ENCODE data around the gene PPP1R26.
"Not testable (repeated sequence)": the region's sequence is repeated elsewhere in the genome, so short reads cannot be mapped to it uniquely, and the experiment has no call there.

PPP1R26 gene

GRCh38 chr9:135479469-135480052, at the start of gene PPP1R26:
TSS of gene PPP1R26 (plus strand) at chr9:135479782. CDS start at chr9:135484511, 4,729 bp downstream.
- peak; percentile 41 for DNase-seq

- DNase-seq = no peak
Measured at GRCh38 chr9:135437259-135437658, 42.3 kb upstream of the PPP1R26 start.

- DNase-seq = not testable (repeated sequence)
Measured at GRCh38 chr9:135437696-135438095, 41.9 kb upstream of the PPP1R26 start.

- DNase-seq = not testable (repeated sequence)
Measured at GRCh38 chr9:135438581-135439232, 40.9 kb upstream of the PPP1R26 start.

- DNase-seq = not testable (repeated sequence)
Measured at GRCh38 chr9:135439514-135439913, 40.1 kb upstream of the PPP1R26 start.

GRCh38 chr9:135439916-135440315, 39.7 kb upstream of the PPP1R26 start:
- no peak for DNase-seq

GRCh38 chr9:135440620-135441019, 39.0 kb upstream of the PPP1R26 start:
- DNase-seq = no peak

GRCh38 chr9:135441105-135442071, 38.2 kb upstream of the PPP1R26 start:
- DNase-seq = not testable (repeated sequence)

- no peak for DNase-seq
Measured at GRCh38 chr9:135442075-135442474, 37.5 kb upstream of the PPP1R26 start.

- no peak for DNase-seq
Measured at GRCh38 chr9:135443797-135444425, 35.7 kb upstream of the PPP1R26 start.

- DNase-seq = no peak
Measured at GRCh38 chr9:135447126-135447525, 32.5 kb upstream of the PPP1R26 start.

- DNase-seq = no peak
Measured at GRCh38 chr9:135448663-135449100, 30.9 kb upstream of the PPP1R26 start.

- peak; percentile 33 for DNase-seq
Measured at GRCh38 chr9:135449532-135449931, 30.1 kb upstream of the PPP1R26 start.

- no peak for DNase-seq
Measured at GRCh38 chr9:135450956-135451355, 28.6 kb upstream of the PPP1R26 start.

GRCh38 chr9:135451909-135452308, 27.7 kb upstream of the PPP1R26 start:
- not testable (repeated sequence) for DNase-seq

GRCh38 chr9:135454737-135455136, 24.8 kb upstream of the PPP1R26 start:
- DNase-seq = no peak

- DNase-seq = no peak
Measured at GRCh38 chr9:135455401-135456030, 24.1 kb upstream of the PPP1R26 start.

GRCh38 chr9:135456436-135457104, 23.0 kb upstream of the PPP1R26 start:
- DNase-seq = no peak

GRCh38 chr9:135458478-135458877, 21.1 kb upstream of the PPP1R26 start:
- DNase-seq = not testable (repeated sequence)

GRCh38 chr9:135461936-135462335, 17.6 kb upstream of the PPP1R26 start:
- no peak for DNase-seq

- no peak for DNase-seq
Measured at GRCh38 chr9:135463140-135463539, 16.4 kb upstream of the PPP1R26 start.

- DNase-seq = no peak
Measured at GRCh38 chr9:135464181-135464580, 15.4 kb upstream of the PPP1R26 start.

All from NCI-H774 (cell line).